ENCODE data around the gene TCF4. TPM values are rescaled to one million over a fixed set of nuclear protein-coding genes. Genes with fewer than 3 reads are reported as not detected.
A peak's percentile ranks its signal among the peaks of the same experiment; 100 is the strongest.

Gene TCF4
- total RNA-seq, 1 donor from 2014 or later = 199 TPM

DNA sequence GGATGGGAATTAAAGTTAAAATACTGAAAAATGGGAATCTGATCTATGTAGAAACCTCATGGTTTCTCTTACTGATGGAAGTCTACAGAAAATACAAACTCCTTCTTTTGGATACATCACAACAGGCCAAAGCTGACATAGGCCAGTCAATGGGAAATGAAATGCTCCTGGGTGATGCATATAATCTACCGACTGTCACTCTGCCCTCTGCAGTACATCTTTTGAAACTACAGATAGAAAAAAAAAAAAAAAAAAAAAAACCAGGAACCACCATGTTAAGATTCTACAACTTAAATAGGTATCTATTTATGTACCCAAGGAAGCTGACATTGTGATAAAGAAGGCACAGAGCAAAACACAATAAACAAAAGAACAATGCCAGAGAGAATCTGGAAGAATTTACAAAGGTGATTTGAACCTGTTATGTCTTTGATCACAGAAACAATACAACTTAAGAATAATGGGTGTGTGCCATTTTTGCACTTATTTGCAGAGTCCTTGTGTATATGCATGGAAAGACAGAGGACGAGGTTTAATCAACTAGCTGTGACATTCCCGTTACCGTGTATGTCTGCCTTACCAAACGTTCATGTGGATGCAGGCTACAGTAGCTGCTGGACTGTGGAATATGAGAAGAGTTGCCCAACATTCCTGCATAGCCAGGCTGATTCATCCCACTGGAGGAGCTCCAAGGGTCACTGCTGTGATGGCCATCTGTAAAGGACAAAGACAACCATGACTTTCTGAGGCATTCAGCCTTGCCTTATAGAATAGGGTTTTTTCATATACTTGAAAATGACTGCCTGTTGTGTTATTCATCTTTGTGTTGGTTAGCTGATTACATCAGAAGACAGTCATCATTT lies 312.7 kb downstream of the TCF4 start:
- DNase-seq = no peak
- no peak overlapping the region for H3K27ac Mint-ChIP-seq (ENCODE audit: unreplicated experiment)
- TF ChIP-seq, protein P1, sequence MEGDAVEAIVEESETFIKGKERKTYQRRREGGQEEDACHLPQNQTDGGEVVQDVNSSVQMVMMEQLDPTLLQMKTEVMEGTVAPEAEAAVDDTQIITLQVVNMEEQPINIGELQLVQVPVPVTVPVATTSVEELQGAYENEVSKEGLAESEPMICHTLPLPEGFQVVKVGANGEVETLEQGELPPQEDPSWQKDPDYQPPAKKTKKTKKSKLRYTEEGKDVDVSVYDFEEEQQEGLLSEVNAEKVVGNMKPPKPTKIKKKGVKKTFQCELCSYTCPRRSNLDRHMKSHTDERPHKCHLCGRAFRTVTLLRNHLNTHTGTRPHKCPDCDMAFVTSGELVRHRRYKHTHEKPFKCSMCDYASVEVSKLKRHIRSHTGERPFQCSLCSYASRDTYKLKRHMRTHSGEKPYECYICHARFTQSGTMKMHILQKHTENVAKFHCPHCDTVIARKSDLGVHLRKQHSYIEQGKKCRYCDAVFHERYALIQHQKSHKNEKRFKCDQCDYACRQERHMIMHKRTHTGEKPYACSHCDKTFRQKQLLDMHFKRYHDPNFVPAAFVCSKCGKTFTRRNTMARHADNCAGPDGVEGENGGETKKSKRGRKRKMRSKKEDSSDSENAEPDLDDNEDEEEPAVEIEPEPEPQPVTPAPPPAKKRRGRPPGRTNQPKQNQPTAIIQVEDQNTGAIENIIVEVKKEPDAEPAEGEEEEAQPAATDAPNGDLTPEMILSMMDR (IDR thresholded peaks at IDR 0.05; ENCODE audit: partially characterized antibody, unreplicated experiment) = peak; percentile 47
- no peaks in the 10 kb centered on the region for H3K27me3 Mint-ChIP-seq (ENCODE audit: unreplicated experiment)
- no peak overlapping the region for H3K4me3 Mint-ChIP-seq (ENCODE audit: unreplicated experiment)
- peaks cover 1% of the 10 kb centered on the region for H3K9me3 Mint-ChIP-seq (ENCODE audit: unreplicated experiment)
- no peaks in the 10 kb centered on the region for H3K36me3 Mint-ChIP-seq (ENCODE audit: unreplicated experiment)
- peaks cover 5% of the 10 kb centered on the region for H3K4me1 Mint-ChIP-seq (ENCODE audit: low read depth, unreplicated experiment)

- TF ChIP-seq, protein P1 (IDR thresholded peaks at IDR 0.05; ENCODE audit: partially characterized antibody, unreplicated experiment) = no peak
- no peak overlapping the region for H3K27ac Mint-ChIP-seq (ENCODE audit: unreplicated experiment)
Observed at GRCh38 chr18:55272510-55273243, 315.3 kb downstream of the TCF4 start.

GRCh38 chr18:55269622-55270021 lies 318.4 kb downstream of the TCF4 start:
- Mint-ChIP-seq H3K36me3 (ENCODE audit: unreplicated experiment) (peaks cover 5% of the 10 kb centered on the region), H3K4me3 (ENCODE audit: unreplicated experiment) (no peak overlapping the region)

More at GRCh38 chr18:55272510-55273243, 315.3 kb downstream of the TCF4 start:
- Mint-ChIP-seq H3K36me3 (ENCODE audit: unreplicated experiment) (peaks cover 5% of the 10 kb centered on the region), H3K9me3 (ENCODE audit: unreplicated experiment) (peaks cover 1% of the 10 kb centered on the region), H3K4me3 (ENCODE audit: unreplicated experiment) (no peak overlapping the region), H3K27me3 (ENCODE audit: unreplicated experiment) (no peaks in the 10 kb centered on the region), H3K4me1 (ENCODE audit: low read depth, unreplicated experiment) (no peaks in the 10 kb centered on the region)
- DNase-seq = no peak

GRCh38 chr18:55268628-55269275 lies 319.2 kb downstream of the TCF4 start:
- Mint-ChIP-seq H3K4me1 (ENCODE audit: low read depth, unreplicated experiment) (peaks cover 23% of the 10 kb centered on the region), H3K9me3 (ENCODE audit: unreplicated experiment) (peaks cover 1% of the 10 kb centered on the region), H3K27ac (ENCODE audit: unreplicated experiment) (no peak overlapping the region), H3K27me3 (ENCODE audit: unreplicated experiment) (no peaks in the 10 kb centered on the region), H3K36me3 (ENCODE audit: unreplicated experiment) (peaks cover 5% of the 10 kb centered on the region), H3K4me3 (ENCODE audit: unreplicated experiment) (no peak overlapping the region)
- TF ChIP-seq, protein P1 (IDR thresholded peaks at IDR 0.05; ENCODE audit: partially characterized antibody, unreplicated experiment) = no peak
- no peak for DNase-seq

More at GRCh38 chr18:55269622-55270021, 318.4 kb downstream of the TCF4 start:
- TF ChIP-seq, protein P1 (IDR thresholded peaks at IDR 0.05; ENCODE audit: partially characterized antibody, unreplicated experiment) = no peak
- Mint-ChIP-seq H3K27ac (ENCODE audit: unreplicated experiment) (peak overlapping the region; percentile 31), H3K27me3 (ENCODE audit: unreplicated experiment) (no peaks in the 10 kb centered on the region), H3K4me1 (ENCODE audit: low read depth, unreplicated experiment) (peaks cover 19% of the 10 kb centered on the region), H3K9me3 (ENCODE audit: unreplicated experiment) (peaks cover 1% of the 10 kb centered on the region)
- no peak for DNase-seq
